WTC11 (cell line): ENCODE results near the gene RAD21L1. TPM values are rescaled to one million over a fixed set of nuclear protein-coding genes. Genes with fewer than 3 reads are reported as not detected.

Experiments used
- ATAC-seq: fragments of 200-7000 bp; cut with Tn5 transposase; 2 replicates; pipeline ENCODE4 v1.10.0; 2021; ENCODE audit warnings: mild to moderate bottlenecking, moderate library complexity
- CTCF ChIA-PET: fragments of 300-600 bp; sonication (Branson Sonifier 250); formaldehyde crosslinking; loops from one replicate; lab custom pipeline; 2021; ENCODE audit warnings: antibody characterized with exemption; lab: Charles Lee
- POLR2A ChIA-PET: fragments of 350-600 bp; sonication (Branson Sonifier 250); formaldehyde crosslinking; loops from one replicate; lab custom pipeline; 2021; ENCODE audit warnings: antibody characterized with exemption; lab: Charles Lee
- DNase-seq: peaks from one replicate; pipeline ENCODE4 v3.0.0; 2021; ENCODE audit warnings: low spot score
- H3K27ac Mint-ChIP-seq: 2 replicates; pipeline ENCODE4 v1.8.0; 2021; ENCODE audit warnings: mixed read lengths
- H3K27me3 Mint-ChIP-seq: 2 replicates; pipeline ENCODE4 v1.8.0; 2021; ENCODE audit warnings: low read depth, mild to moderate bottlenecking, moderate library complexity, mixed read lengths
- H3K36me3 Mint-ChIP-seq: 2 replicates; pipeline ENCODE4 v1.8.0; 2021; ENCODE audit warnings: mixed read lengths
- H3K4me1 Mint-ChIP-seq: 2 replicates; pipeline ENCODE4 v1.8.0; 2022; ENCODE audit warnings: mixed read lengths
- H3K4me3 Mint-ChIP-seq: 2 replicates; pipeline ENCODE4 v1.8.0; 2021; ENCODE audit warnings: mild to moderate bottlenecking, moderate library complexity, mixed read lengths
- H3K9me3 Mint-ChIP-seq: 2 replicates; pipeline ENCODE4 v1.8.0; 2021; ENCODE audit warnings: mixed read lengths
- ATF1 ChIP-seq: sonication (generic); formaldehyde crosslinking; IDR thresholded peaks from 2 replicates; pipeline ENCODE4 v1.8.1; 2023; ENCODE audit warnings: mild to moderate bottlenecking, moderate library complexity, missing genetic modification reagents
- CREB1 ChIP-seq: sonication (generic); formaldehyde crosslinking; IDR thresholded peaks from 2 replicates; pipeline ENCODE4 v1.8.0; 2023; ENCODE audit warnings: mild to moderate bottlenecking, missing genetic modification reagents
- FOXJ3 ChIP-seq: sonication (generic); formaldehyde crosslinking; IDR thresholded peaks from 2 replicates; pipeline ENCODE4 v1.9.0; 2021; ENCODE audit warnings: missing genetic modification reagents, mild to moderate bottlenecking, borderline replicate concordance
- IRF2 ChIP-seq: sonication (generic); formaldehyde crosslinking; IDR thresholded peaks from 2 replicates; pipeline ENCODE4 v1.8.0; 2022; ENCODE audit warnings: low read depth, missing genetic modification reagents, borderline replicate concordance
- KAT7 ChIP-seq: sonication (generic); formaldehyde crosslinking; IDR thresholded peaks from 2 replicates; pipeline ENCODE4 v1.8.1; 2023; ENCODE audit warnings: missing genetic modification reagents, mild to moderate bottlenecking, borderline replicate concordance
- OVOL2 ChIP-seq: fragments of 250-450 bp; sonication (Bioruptor Pico); IDR thresholded peaks from 2 replicates; pipeline ENCODE4 v1.9.0; 2021; ENCODE audit warnings: mild to moderate bottlenecking, borderline replicate concordance
- RORB ChIP-seq: fragments of 250-450 bp; sonication (Bioruptor Pico); IDR thresholded peaks from 2 replicates; pipeline ENCODE4 v1.9.0; 2021; ENCODE audit warnings: mild to moderate bottlenecking
- SMAD4 ChIP-seq: sonication (generic); formaldehyde crosslinking; IDR thresholded peaks from 2 replicates; pipeline ENCODE4 v1.8.0; 2022; ENCODE audit warnings: mild to moderate bottlenecking, missing genetic modification reagents
- ZNF121 ChIP-seq: sonication (generic); formaldehyde crosslinking; IDR thresholded peaks from 2 replicates; pipeline ENCODE4 v1.8.0; 2023; ENCODE audit warnings: missing genetic modification reagents
- ZNF138 ChIP-seq: sonication (generic); formaldehyde crosslinking; conservative IDR thresholded peaks from 2 replicates; pipeline ENCODE4 v1.8.1; 2022; ENCODE audit warnings: mild to moderate bottlenecking, moderate library complexity, missing genetic modification reagents
- ZNF219 ChIP-seq: sonication (generic); formaldehyde crosslinking; IDR thresholded peaks from 2 replicates; pipeline ENCODE4 v1.8.0; 2023; ENCODE audit warnings: missing genetic modification reagents, mild to moderate bottlenecking, borderline replicate concordance
- ZNF425 ChIP-seq: fragments of 250-450 bp; sonication (Bioruptor Pico); conservative IDR thresholded peaks from 2 replicates; pipeline ENCODE4 v1.9.0; 2021; ENCODE audit warnings: mild to moderate bottlenecking
- ZNF671 ChIP-seq: fragments of 250-450 bp; sonication (Bioruptor Pico); IDR thresholded peaks from 2 replicates; pipeline ENCODE4 v1.8.0; 2021; ENCODE audit warnings: mild to moderate bottlenecking
- total RNA-seq: library from RNA; stranded (reverse); gene quantifications from 3 replicates; pipeline ENCODE4 v1.2.3, GENCODE V29; 2021
- TF ChIP-seq, protein P1 (sequence below): sonication (generic); formaldehyde crosslinking; IDR thresholded peaks from 2 replicates; pipeline ENCODE4 v1.8.0; 2022; ENCODE audit warnings: mild to moderate bottlenecking, missing genetic modification reagents
- TF ChIP-seq, protein P2 (sequence below): fragments of 250-450 bp; sonication (Bioruptor Pico); IDR thresholded peaks from 2 replicates; pipeline ENCODE4 v1.9.0; 2021; ENCODE audit warnings: mild to moderate bottlenecking
- TF ChIP-seq, protein P3 (sequence below): sonication (generic); formaldehyde crosslinking; IDR thresholded peaks from 2 replicates; pipeline ENCODE4 v1.8.1; 2023; ENCODE audit warnings: mild to moderate bottlenecking, missing genetic modification reagents, borderline replicate concordance
- TF ChIP-seq, protein P4 (sequence below): fragments of 250-450 bp; sonication (Bioruptor Pico); IDR thresholded peaks from 2 replicates; pipeline ENCODE4 v1.9.0; 2021; ENCODE audit warnings: moderate library complexity, mild to moderate bottlenecking, inconsistent platforms, borderline replicate concordance
- TF ChIP-seq, protein P5 (sequence below): sonication (generic); formaldehyde crosslinking; IDR thresholded peaks from 2 replicates; pipeline ENCODE4 v1.8.1; 2023; ENCODE audit warnings: mild to moderate bottlenecking, missing genetic modification reagents

RAD21L1 gene
- total RNA-seq, 1 experiment from 2014 or later: 0.77 TPM

DNA sequence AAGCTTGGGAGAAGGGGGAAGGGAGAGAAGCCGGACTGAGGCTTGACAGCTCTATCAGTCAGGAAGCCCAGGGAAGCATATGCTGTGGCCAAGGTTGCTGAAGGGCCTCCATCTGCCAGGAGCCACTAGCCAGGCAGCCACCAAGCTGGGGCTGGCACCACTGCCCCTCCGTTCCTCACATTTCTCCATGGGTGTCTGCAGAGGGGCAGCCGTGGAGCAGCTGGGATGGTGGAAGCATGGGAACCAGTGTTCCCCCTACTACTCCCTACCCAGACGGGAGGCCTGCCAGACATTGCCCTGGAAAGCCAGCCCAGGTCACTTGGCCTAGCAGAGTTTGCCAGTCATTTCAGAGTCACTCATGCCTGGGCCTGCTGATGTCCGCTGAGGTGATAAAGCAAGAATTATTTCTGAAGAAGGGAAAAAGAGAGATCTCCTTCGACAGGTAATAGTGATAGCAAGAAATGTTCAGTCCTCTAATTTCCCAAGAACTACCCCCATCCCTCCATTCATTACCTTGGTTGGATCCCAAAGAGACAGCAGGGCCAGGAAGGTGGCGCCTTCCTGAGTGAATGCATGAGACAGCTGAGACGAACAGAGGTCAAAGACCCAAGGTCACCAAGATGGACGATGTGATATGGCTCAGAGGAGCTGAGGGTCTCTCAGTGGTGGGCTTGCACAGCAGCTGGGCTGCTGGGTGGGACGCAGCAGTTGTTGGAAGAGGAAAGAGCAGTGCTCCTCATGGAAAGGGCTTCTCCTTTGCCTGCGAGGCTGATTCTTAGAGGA lies 62.1 kb downstream of the RAD21L1 start:
- POLR2A ChIA-PET: no interaction called here
- H3K4me1 Mint-ChIP-seq: no peaks in the 10 kb centered on the region
- CTCF ChIA-PET: interaction anchor here (0.7 to 1.5 kb wide), 2 partner anchors 12 to 17 kb away, joined by 3 to 4 read pairs; no protein-coding TSS in a partner anchor
- no peaks in the 10 kb centered on the region for H3K27me3 Mint-ChIP-seq
- ATAC-seq (no peak), DNase-seq (no peak)
- no peaks in the 10 kb centered on the region for H3K36me3 Mint-ChIP-seq
- H3K4me3 Mint-ChIP-seq: no peak overlapping the region
- H3K9me3 Mint-ChIP-seq: no peaks in the 10 kb centered on the region
- TF ChIP-seq, protein P1, sequence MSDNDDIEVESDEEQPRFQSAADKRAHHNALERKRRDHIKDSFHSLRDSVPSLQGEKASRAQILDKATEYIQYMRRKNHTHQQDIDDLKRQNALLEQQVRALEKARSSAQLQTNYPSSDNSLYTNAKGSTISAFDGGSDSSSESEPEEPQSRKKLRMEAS (CRISPR knock-in tag): no peak
- no peak for TF ChIP-seq ZNF425 (CRISPR knock-in tag)
- no peak for TF ChIP-seq ZNF671 (CRISPR knock-in tag)
- no peak overlapping the region for H3K27ac Mint-ChIP-seq

GRCh38 chr20:1291191-1291741 lies 65.4 kb downstream of the RAD21L1 start:
- ATAC-seq (no peak), DNase-seq (no peak)
- H3K36me3 Mint-ChIP-seq: no peaks in the 10 kb centered on the region
- H3K27ac Mint-ChIP-seq: no peak overlapping the region
- H3K27me3 Mint-ChIP-seq: no peaks in the 10 kb centered on the region
- ChIA-PET POLR2A (no interaction called here), CTCF (interaction anchor here (1.2 to 1.4 kb wide), 2 partner anchors 9 to 78 kb away, joined by 3 read pairs; no protein-coding TSS in a partner anchor)
- no peaks in the 10 kb centered on the region for H3K4me1 Mint-ChIP-seq
- H3K4me3 Mint-ChIP-seq: no peak overlapping the region
- H3K9me3 Mint-ChIP-seq: no peaks in the 10 kb centered on the region
- TF ChIP-seq, protein P2, sequence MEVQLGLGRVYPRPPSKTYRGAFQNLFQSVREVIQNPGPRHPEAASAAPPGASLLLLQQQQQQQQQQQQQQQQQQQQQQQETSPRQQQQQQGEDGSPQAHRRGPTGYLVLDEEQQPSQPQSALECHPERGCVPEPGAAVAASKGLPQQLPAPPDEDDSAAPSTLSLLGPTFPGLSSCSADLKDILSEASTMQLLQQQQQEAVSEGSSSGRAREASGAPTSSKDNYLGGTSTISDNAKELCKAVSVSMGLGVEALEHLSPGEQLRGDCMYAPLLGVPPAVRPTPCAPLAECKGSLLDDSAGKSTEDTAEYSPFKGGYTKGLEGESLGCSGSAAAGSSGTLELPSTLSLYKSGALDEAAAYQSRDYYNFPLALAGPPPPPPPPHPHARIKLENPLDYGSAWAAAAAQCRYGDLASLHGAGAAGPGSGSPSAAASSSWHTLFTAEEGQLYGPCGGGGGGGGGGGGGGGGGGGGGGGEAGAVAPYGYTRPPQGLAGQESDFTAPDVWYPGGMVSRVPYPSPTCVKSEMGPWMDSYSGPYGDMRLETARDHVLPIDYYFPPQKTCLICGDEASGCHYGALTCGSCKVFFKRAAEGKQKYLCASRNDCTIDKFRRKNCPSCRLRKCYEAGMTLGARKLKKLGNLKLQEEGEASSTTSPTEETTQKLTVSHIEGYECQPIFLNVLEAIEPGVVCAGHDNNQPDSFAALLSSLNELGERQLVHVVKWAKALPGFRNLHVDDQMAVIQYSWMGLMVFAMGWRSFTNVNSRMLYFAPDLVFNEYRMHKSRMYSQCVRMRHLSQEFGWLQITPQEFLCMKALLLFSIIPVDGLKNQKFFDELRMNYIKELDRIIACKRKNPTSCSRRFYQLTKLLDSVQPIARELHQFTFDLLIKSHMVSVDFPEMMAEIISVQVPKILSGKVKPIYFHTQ (CRISPR knock-in tag): no peak
- TF ChIP-seq OVOL2 (CRISPR knock-in tag) (no peak), SMAD4 (CRISPR knock-in tag) (no peak), IRF2 (CRISPR knock-in tag) (no peak), RORB (no peak), CREB1 (CRISPR knock-in tag) (no peak), FOXJ3 (CRISPR knock-in tag) (no peak), ZNF121 (no peak), KAT7 (CRISPR knock-in tag) (no peak), ATF1 (CRISPR knock-in tag) (no peak), ZNF219 (CRISPR knock-in tag) (no peak), ZNF671 (CRISPR knock-in tag) (no peak), ZNF138 (no peak)
- TF ChIP-seq, protein P3, sequence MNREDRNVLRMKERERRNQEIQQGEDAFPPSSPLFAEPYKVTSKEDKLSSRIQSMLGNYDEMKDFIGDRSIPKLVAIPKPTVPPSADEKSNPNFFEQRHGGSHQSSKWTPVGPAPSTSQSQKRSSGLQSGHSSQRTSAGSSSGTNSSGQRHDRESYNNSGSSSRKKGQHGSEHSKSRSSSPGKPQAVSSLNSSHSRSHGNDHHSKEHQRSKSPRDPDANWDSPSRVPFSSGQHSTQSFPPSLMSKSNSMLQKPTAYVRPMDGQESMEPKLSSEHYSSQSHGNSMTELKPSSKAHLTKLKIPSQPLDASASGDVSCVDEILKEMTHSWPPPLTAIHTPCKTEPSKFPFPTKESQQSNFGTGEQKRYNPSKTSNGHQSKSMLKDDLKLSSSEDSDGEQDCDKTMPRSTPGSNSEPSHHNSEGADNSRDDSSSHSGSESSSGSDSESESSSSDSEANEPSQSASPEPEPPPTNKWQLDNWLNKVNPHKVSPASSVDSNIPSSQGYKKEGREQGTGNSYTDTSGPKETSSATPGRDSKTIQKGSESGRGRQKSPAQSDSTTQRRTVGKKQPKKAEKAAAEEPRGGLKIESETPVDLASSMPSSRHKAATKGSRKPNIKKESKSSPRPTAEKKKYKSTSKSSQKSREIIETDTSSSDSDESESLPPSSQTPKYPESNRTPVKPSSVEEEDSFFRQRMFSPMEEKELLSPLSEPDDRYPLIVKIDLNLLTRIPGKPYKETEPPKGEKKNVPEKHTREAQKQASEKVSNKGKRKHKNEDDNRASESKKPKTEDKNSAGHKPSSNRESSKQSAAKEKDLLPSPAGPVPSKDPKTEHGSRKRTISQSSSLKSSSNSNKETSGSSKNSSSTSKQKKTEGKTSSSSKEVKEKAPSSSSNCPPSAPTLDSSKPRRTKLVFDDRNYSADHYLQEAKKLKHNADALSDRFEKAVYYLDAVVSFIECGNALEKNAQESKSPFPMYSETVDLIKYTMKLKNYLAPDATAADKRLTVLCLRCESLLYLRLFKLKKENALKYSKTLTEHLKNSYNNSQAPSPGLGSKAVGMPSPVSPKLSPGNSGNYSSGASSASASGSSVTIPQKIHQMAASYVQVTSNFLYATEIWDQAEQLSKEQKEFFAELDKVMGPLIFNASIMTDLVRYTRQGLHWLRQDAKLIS (CRISPR knock-in tag): no peak
- TF ChIP-seq, protein P4, sequence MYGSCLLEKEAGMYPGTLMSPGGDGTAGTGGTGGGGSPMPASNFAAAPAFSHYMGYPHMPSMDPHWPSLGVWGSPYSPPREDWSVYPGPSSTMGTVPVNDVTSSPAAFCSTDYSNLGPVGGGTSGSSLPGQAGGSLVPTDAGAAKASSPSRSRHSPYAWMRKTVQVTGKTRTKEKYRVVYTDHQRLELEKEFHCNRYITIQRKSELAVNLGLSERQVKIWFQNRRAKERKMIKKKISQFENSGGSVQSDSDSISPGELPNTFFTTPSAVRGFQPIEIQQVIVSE (CRISPR knock-in tag): no peak
- TF ChIP-seq, protein P5, sequence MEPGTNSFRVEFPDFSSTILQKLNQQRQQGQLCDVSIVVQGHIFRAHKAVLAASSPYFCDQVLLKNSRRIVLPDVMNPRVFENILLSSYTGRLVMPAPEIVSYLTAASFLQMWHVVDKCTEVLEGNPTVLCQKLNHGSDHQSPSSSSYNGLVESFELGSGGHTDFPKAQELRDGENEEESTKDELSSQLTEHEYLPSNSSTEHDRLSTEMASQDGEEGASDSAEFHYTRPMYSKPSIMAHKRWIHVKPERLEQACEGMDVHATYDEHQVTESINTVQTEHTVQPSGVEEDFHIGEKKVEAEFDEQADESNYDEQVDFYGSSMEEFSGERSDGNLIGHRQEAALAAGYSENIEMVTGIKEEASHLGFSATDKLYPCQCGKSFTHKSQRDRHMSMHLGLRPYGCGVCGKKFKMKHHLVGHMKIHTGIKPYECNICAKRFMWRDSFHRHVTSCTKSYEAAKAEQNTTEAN (CRISPR knock-in tag): no peak
